Neural progenitor cell (in vitro differentiated cells): ENCODE measurements around the gene MMD2.

Experiments used
- CTCF ChIP-seq: fragments of 200-600 bp; sonication (generic); IDR thresholded peaks from 2 replicates; pipeline ENCODE4 v1.5.1; 2017; ENCODE audit warnings: antibody characterized with exemption, mild to moderate bottlenecking
- EZH2 ChIP-seq: fragments of 200-600 bp; sonication (generic); IDR thresholded peaks from 2 replicates; pipeline ENCODE4 v1.6.1; 2017; ENCODE audit warnings: antibody characterized with exemption, mild to moderate bottlenecking, moderate library complexity
- EZH2phosphoT487 ChIP-seq: fragments of 200-600 bp; sonication (generic); IDR thresholded peaks from 2 replicates; pipeline ENCODE4 v1.6.1; 2017; ENCODE audit warnings: antibody characterized with exemption

GRCh38 chr7:4889682-4890081, 69.3 kb downstream of the MMD2 start:
- TF ChIP-seq CTCF (no peak), EZH2 (no peak), EZH2phosphoT487 (no peak)
